ENCODE measurements around the gene L2HGDH.
"Not testable (repeated sequence)": the region's sequence is repeated elsewhere in the genome, so short reads cannot be mapped to it uniquely, and the experiment has no call there.

L2HGDH gene

GRCh38 chr14:50311972-50312733 lies at the start of gene L2HGDH, which contains the start of gene DMAC2L:
L2HGDH (minus strand) TSS chr14:50312229; CDS start chr14:50312150, 79 bp downstream.
DMAC2L (plus strand) TSS chr14:50312324; CDS start chr14:50321488, 9,164 bp downstream.
- peak; percentile 84 for DNase-seq (ENCODE audit: low read depth)

- DNase-seq (ENCODE audit: low read depth): no peak
Observed at GRCh38 chr14:50360851-50361250, 48.8 kb upstream of the L2HGDH start.

DNA sequence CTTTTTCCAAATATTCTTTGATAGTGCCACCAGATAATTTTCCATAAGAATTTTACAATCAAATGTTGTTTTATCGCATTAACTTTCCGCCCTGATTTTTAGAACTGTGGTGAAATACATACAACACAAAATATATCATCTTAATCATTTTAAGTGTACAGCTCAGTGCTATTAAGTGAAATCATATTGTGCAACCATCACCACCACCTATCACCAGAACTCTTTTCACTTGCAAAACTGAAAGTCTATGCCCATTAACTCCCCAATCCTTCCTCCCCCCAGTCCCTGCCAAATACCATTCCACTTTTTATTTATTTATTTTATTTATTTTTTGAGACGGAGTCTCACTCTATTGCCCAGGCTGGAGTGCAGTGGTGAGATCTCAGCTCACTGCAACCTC lies 48.1 kb upstream of the L2HGDH start:
- no peak for DNase-seq (ENCODE audit: low read depth)

DNA sequence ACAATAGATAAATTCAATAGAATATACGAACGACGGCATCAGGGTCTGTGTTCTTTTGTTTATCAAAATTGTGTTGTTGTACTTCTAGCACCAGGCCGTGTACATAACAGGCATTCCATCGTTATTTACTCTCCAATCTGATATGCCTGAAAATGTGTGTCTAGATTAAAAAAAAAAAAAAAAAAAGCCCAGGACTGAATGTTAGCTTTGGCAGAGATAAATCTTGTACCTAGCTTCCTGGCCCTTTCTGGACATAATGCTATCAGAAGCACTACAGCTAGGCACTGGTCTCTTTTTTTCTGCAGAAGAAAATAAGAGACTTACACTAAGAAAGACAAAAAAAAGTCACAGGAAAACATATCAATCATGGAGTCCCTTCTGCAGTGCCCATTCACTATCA lies 47.6 kb upstream of the L2HGDH start:
- DNase-seq (ENCODE audit: low read depth): no peak

DNA sequence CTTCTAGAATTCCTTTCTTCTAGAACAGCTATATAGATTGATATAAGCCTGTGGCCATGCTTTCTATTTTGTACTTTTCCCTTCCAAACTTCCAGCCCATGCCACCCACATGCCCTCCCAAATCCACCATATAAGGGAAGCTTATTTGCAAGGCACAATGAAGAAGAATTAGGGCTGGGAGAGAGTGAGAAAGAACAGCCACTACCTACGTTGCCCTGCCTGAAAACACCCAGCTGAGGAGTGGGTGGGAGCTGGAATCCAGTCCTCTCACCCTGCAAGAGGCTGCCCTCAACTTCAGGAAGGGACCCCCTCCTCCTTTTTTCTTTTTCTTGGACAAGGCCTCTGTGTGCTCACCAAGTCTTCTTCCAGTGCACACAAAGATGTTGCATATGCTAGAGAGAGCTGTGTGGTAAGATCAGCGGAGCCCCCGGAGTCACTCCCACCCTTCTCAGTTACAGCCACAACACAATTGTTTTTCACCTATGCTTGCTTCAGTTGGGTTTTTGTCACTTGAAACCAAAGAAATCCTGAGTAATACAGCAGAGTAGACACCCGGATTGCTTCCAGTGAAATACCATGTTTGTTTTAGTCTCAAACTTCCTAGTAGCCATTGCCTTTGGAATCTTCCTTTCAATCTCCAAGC lies 45.8 kb upstream of the L2HGDH start:
- DNase-seq (ENCODE audit: low read depth): no peak

DNA sequence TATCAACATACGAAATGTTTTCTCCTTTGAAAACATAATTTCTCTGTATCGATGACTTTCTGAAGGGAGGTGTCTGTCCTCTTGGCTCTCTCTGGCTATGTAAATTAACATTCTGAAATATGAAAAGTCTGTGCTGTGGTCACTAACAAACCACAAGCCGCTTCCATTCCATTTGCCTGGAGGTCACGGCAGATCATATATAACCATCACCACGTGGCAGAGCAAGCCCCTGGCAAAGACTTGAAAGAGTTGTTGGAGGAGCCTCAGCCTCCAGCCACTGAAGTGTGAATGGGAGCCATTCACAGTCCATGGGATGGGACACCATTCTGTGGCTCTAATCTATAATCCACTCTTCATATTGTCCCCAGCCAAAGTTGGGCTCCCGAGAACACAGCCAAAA lies 45.1 kb upstream of the L2HGDH start:
- DNase-seq (ENCODE audit: low read depth): no peak

- not testable (repeated sequence) for DNase-seq (ENCODE audit: low read depth)
Observed at GRCh38 chr14:50356283-50356682, 44.3 kb upstream of the L2HGDH start.

DNA sequence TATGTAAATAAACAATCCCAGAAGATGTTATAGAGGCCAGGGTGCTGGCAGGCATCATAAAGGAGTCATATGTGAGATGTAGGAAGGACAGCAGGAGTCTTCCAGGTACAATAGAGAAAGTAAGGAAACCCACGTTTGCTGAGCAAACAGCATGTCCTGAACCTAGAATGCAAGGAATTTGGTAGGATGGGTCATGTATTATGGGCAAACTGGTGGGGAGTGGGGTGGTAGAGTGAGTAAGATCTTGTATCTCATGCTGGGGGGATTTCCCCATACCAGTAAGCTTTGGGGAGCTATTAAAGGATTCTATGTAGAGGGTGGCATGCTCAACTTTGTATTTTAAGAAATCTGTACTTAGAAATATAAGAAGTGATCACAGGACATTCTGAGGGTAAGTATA lies 43.7 kb upstream of the L2HGDH start:
- DNase-seq (ENCODE audit: low read depth): no peak

DNA sequence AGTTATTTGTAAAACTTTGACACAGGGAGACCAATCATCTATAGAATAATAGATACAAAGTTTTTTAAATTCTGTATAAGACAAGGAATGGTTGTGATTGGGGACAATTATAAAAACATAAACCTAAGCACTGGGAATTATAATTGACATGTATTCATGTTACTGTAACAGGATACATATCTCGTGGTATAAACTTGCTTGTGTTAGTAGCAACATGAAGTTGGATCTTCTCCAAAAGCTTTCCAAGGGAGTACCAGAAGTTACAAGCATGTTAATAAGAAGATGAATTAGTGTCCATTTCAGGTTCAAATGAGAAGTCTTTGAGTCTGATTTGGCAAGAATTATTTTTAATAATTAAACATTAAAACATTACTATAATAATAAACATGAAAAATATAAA lies 42.5 kb upstream of the L2HGDH start:
- no peak for DNase-seq (ENCODE audit: low read depth)

- DNase-seq (ENCODE audit: low read depth): no peak
Observed at GRCh38 chr14:50353126-50353525, 41.1 kb upstream of the L2HGDH start.

GRCh38 chr14:50352584-50352983 lies 40.6 kb upstream of the L2HGDH start:
- DNase-seq (ENCODE audit: low read depth): no peak

DNA sequence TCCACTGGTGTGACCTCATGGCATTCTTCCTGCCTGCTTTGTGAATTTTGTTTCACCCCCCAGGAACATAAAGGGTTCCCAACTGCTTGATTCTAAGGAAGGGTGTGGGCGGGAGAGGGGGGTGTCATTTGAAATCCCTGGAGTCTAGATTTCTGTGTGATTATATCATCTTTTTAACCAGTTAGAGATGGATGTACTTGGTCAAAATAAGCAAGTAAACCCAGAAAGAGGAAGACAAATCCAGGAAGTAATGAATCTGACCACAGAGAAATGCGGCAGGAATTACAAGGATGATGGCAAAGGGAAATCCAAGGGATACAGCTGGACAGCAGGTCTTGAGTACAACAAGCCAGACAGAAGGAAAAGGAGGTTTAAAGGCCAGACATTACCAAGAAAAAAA lies 38.9 kb upstream of the L2HGDH start:
- no peak for DNase-seq (ENCODE audit: low read depth)

- no peak for DNase-seq (ENCODE audit: low read depth)
Observed at GRCh38 chr14:50348933-50349332, 36.9 kb upstream of the L2HGDH start.

DNA sequence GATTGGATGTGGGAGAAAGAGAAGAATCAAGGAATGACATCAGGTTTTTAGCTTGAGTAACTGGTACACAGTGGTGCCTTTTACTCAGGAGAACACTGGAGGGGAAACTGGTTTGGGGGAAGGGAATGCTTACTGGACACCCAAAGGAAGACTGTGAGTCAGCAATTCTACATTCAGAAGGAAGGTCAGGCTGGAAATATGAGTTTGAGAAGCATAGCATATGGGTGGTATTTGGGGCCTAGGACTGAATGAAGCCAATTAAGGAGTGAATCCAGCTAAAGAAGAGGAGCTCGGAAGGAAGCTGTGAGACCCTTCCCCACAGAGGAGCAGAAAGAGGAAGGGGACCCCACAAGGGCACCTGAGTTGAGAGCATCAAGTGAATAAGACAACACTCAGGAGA lies 35.5 kb upstream of the L2HGDH start:
- no peak for DNase-seq (ENCODE audit: low read depth)

DNA sequence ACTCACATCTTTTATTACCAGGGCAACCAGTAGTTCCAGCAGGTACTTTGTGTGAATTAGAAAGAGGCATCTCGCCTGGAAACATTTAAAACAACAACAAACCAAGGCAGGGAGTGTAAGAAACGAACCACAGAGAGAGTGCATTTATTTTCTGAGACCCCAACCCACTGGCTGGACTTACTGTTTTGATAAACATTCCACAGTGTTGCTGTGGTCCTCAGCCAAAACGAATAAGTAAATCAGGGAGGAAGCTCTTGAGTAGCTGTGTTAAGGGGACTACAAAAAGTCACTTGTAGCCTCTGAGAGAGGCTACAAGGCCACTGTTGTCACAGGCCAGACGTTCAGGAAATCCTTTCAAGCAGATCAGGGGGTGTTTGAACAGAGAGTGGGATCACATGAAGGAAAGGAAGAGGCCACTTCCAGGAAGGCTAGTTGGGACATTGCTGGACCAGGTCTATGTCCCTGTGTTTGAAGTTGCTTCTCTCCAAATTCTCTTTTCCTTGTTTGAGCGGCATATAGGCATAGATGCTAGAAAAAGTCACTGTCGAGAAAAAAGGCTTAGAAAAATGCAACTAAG lies 33.9 kb upstream of the L2HGDH start:
- no peak for DNase-seq (ENCODE audit: low read depth)

- no peak for DNase-seq (ENCODE audit: low read depth)
Observed at GRCh38 chr14:50344876-50345563, 33.0 kb upstream of the L2HGDH start.

DNA sequence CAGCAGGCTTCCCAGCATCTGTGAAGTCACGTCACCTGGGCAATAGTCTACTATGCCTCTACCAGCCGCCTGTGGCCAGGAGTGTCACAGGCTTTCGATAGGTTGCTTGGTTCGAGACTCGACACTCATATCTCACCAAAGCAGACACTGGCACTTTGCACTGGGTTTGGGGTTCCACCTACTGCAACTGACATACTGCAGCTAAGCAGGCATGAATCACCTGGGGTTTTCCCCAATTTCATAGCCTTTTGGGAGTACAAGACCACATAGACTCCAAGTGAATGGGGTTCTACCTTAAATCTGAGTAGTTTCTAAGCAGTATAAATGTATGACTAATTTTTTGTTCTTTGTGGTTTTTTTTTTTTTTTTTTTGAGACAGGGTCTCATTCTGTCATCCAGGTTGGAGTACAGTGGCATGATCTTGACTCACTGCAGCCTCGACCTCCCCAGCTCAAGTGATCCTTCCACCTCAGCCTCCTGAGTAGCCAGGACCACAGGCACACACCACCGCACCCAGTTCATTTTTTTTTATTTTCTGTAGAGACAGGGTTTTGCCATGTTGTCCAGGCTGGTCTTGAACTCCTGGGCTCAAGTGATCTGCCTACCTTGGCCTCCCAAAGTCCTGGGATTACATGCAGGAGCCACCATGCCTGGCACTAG lies 32.2 kb upstream of the L2HGDH start:
- DNase-seq (ENCODE audit: low read depth): peak; percentile 61

DNA sequence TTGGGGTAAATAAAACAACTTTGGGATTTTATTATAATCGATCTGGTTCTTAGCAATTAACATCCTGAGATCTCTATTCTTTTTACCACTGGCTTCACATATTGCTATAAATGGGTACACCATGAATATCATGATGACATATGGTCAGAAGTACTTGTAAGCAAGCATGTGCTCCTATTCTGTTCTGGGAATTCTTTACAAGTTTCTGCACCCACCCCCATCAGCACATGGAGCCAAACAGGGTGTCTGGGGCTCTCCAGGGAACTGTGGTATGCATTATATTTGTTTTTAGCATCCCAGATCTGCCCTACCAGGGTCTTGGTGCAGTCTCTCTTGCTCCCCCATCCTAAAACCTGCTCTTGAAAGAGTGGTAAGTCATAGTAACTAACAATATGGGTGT lies 31.4 kb upstream of the L2HGDH start:
- no peak for DNase-seq (ENCODE audit: low read depth)

DNA sequence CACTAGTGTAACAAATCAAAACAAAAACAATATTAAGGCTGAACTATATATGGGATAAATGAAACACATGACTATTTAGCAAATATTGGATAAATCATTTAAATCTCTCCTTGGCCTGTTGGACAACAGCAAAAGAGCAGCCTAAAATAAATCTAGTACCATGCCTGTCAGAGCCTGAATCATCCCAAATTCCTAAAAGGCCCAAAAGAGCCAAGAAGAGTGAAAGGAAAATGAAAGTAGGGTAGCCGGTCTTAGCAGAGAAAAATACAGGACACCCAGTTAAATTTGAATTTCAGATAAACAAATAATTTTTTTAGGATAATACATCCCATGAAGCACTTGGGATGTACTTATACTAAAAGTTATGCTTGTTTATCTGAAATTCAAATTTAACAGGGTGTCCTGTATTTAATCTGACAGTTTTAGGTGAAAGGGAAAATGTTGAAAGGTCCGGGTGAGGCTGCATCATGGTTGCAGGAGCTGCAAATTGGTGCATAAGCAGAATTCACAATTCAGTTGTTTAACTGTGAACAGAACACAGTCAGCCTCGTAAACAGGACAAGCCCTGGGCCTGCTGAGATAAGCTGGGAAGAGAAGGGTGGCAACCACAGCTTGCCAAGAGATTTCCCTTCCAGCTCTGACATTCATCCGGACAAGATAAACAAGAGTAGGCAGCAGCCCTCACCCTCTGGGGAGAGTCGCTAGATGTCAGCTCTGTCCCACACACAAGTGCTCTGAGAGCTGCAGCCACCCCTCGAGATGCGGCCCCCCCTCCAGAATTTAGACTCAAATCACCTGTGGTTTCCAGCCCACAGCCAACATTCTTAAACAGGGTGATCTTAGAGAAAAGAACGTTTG lies 30.4 kb upstream of the L2HGDH start:
- no peak for DNase-seq (ENCODE audit: low read depth)

- no peak for DNase-seq (ENCODE audit: low read depth)
Observed at GRCh38 chr14:50340963-50341362, 28.9 kb upstream of the L2HGDH start.

GRCh38 chr14:50340045-50340444 lies 28.0 kb upstream of the L2HGDH start:
- no peak for DNase-seq (ENCODE audit: low read depth)
